OCI-LY7 (cell line): ENCODE results near the gene AGPAT2. TPM values are rescaled to one million over a fixed set of nuclear protein-coding genes. Genes with fewer than 3 reads are reported as not detected.

ENCODE experiments used
- BruUV-seq: library from RNA; stranded (reverse); fragments of 400-500 nt; replicated peaks from 2 replicates; lab custom pipeline; 2021; lab: Mats Ljungman, UMichigan
- CTCF ChIA-PET: fragments of 300-600 bp; sonication (Branson Sonifier 250); formaldehyde crosslinking; loops from one replicate; lab custom pipeline; 2022; ENCODE audit warnings: antibody characterized with exemption; ENCODE audit not compliant: unreplicated experiment; lab: Charles Lee
- POLR2A ChIA-PET: fragments of 300-600 bp; sonication (Branson Sonifier 250); formaldehyde crosslinking; loops from one replicate; lab custom pipeline; 2022; ENCODE audit warnings: antibody characterized with exemption; lab: Charles Lee
- DNase-seq: peaks from one replicate; pipeline ENCODE4 v3.0.0-alpha.2; 2015; ENCODE audit warnings: low spot score
- H2AFZ ChIP-seq: fragments of 200-600 bp; sonication (generic), shearing (Covaris generic); 2 replicates; pipeline ENCODE4 v1.6.1; 2014; ENCODE audit warnings: mild to moderate bottlenecking, antibody characterized with exemption, low read length, moderate library complexity
- H3K27ac ChIP-seq: fragments of 200-600 bp; sonication (generic); 2 replicates; pipeline ENCODE4 v1.5.1; 2014; ENCODE audit warnings: mixed run types, low read depth, mild to moderate bottlenecking, moderate library complexity, low read length, inconsistent platforms; ENCODE audit not compliant: poor library complexity, severe bottlenecking
- H3K36me3 ChIP-seq: fragments of 200-600 bp; sonication (generic); 2 replicates; pipeline ENCODE4 v1.6.1; 2014; ENCODE audit warnings: mild to moderate bottlenecking, antibody characterized with exemption, low read length, moderate library complexity, mixed read lengths; ENCODE audit not compliant: insufficient read depth
- H3K4me1 ChIP-seq: fragments of 200-600 bp; sonication (generic); 2 replicates; pipeline ENCODE4 v1.5.1; 2014; ENCODE audit warnings: mild to moderate bottlenecking, low read length; ENCODE audit not compliant: insufficient read depth, poor library complexity, severe bottlenecking
- H3K4me2 ChIP-seq: fragments of 200-600 bp; sonication (generic); 2 replicates; pipeline ENCODE4 v1.6.1; 2014; ENCODE audit warnings: mild to moderate bottlenecking, low read length
- H3K4me3 ChIP-seq: fragments of 200-600 bp; sonication (generic); 2 replicates; pipeline ENCODE4 v1.5.1; 2014; ENCODE audit warnings: mild to moderate bottlenecking, low read depth, low read length; ENCODE audit not compliant: poor library complexity, severe bottlenecking
- H3K79me2 ChIP-seq: fragments of 200-600 bp; sonication (generic); 2 replicates; pipeline ENCODE4 v1.6.1; 2016; ENCODE audit warnings: low read depth, mild to moderate bottlenecking, low read length, moderate library complexity, mixed read lengths; ENCODE audit not compliant: insufficient read depth
- H3K9me2 ChIP-seq: fragments of 200-600 bp; sonication (generic); 2 replicates; pipeline ENCODE4 v1.6.1; 2016; ENCODE audit warnings: mild to moderate bottlenecking, low read length, mixed read lengths; ENCODE audit not compliant: insufficient read depth
- H3K9me3 ChIP-seq: fragments of 200-600 bp; sonication (generic); 2 replicates; pipeline ENCODE4 v1.6.1; 2014; ENCODE audit warnings: mild to moderate bottlenecking, mixed run types, low read length, mixed read lengths
- H4K20me1 ChIP-seq: fragments of 200-600 bp; sonication (generic); 2 replicates; pipeline ENCODE4 v1.6.1; 2014; ENCODE audit warnings: mild to moderate bottlenecking, antibody characterized with exemption, low read length, moderate library complexity, mixed read lengths; ENCODE audit not compliant: insufficient read depth
- EZH2phosphoT487 ChIP-seq: fragments of 200-600 bp; sonication (generic); IDR thresholded peaks from 2 replicates; pipeline ENCODE4 v1.6.1; 2018; ENCODE audit warnings: low read depth, borderline replicate concordance, mild to moderate bottlenecking, mixed run types, antibody characterized with exemption, low read length, moderate library complexity, mixed read lengths
- intact Hi-C: fragments of 100-400 bp; cut with micrococcal nuclease; formaldehyde crosslinking; loops from one replicate; pipeline ENCODE4 v1.10.0; 2022; ENCODE audit not compliant: unreplicated experiment
- total RNA-seq, 2 experiments: library from RNA; depleted of rRNA in 1 of 2; stranded (reverse); fragments of >200 nt in 1 of 2; shearing (Covaris generic) in 1 of 2; gene quantifications; 2 replicates each; pipeline ENCODE4 v1.2.3, GENCODE V29; 2014 to 2022
- TF ChIP-seq, protein P1 (sequence below): fragments of 200-600 bp; sonication (generic); conservative IDR thresholded peaks from 2 replicates; pipeline ENCODE4 v1.5.1; 2014; ENCODE audit warnings: mild to moderate bottlenecking, antibody characterized with exemption, low read length, moderate library complexity, mixed read lengths

The AGPAT2 gene
- total RNA-seq, 2 experiments from 2014 or later = 18.3 to 20.8 TPM

- Histone ChIP-seq H2AFZ (no peak overlapping the region), H3K4me3 (no peak overlapping the region), H3K4me1 (no peaks in the 10 kb centered on the region), H3K9me3 (no peaks in the 10 kb centered on the region), H3K79me2 (no peaks in the 10 kb centered on the region), H3K36me3 (no peaks in the 10 kb centered on the region), H3K9me2 (no peaks in the 10 kb centered on the region), H4K20me1 (no peaks in the 10 kb centered on the region), H3K4me2 (no peak overlapping the region), H3K27ac (no peak overlapping the region)
- no peak for TF ChIP-seq EZH2phosphoT487
- TF ChIP-seq, protein P1, sequence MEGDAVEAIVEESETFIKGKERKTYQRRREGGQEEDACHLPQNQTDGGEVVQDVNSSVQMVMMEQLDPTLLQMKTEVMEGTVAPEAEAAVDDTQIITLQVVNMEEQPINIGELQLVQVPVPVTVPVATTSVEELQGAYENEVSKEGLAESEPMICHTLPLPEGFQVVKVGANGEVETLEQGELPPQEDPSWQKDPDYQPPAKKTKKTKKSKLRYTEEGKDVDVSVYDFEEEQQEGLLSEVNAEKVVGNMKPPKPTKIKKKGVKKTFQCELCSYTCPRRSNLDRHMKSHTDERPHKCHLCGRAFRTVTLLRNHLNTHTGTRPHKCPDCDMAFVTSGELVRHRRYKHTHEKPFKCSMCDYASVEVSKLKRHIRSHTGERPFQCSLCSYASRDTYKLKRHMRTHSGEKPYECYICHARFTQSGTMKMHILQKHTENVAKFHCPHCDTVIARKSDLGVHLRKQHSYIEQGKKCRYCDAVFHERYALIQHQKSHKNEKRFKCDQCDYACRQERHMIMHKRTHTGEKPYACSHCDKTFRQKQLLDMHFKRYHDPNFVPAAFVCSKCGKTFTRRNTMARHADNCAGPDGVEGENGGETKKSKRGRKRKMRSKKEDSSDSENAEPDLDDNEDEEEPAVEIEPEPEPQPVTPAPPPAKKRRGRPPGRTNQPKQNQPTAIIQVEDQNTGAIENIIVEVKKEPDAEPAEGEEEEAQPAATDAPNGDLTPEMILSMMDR = peak; percentile 85
- peak; percentile 77 for DNase-seq
- CTCF ChIA-PET = interaction anchor here (1.0 kb wide), 1 partner anchor 143 kb away, joined by 6 read pairs; no protein-coding TSS in a partner anchor
- BruUV-seq = no TSS peak
- POLR2A ChIA-PET = no interaction called here
- intact Hi-C loops = loop anchor here (1.0 kb wide), 1 partner anchor 143 kb away; no protein-coding TSS in a partner anchor
These were observed 55.9 kb downstream of the AGPAT2 start for GRCh38 chr9:136631038-136632000.

DNA sequence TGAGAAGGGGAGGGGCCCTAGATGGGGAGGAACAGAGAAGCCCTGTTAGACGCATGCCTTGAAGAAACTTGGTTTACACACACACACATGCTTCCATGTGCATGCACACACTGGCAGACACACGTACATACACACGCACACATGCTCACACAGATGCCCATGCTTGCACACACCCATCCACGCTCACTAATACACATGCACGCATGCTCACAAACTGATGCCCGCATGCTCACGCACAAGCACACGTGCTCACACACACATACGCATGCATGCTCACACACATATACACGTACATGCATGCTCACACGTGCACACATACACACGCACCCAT is 56.6 kb downstream of the AGPAT2 start:
- no peak overlapping the region for H3K27ac ChIP-seq
- ChIA-PET CTCF (no interaction called here), POLR2A (no interaction called here)
- no peak for DNase-seq
- BruUV-seq = no TSS peak
- intact Hi-C loops = no loop called here
- no peaks in the 10 kb centered on the region for H3K36me3 ChIP-seq
- TF ChIP-seq EZH2phosphoT487 = no peak
- TF ChIP-seq, protein P1 = no peak
- no peaks in the 10 kb centered on the region for H3K9me3 ChIP-seq
- no peaks in the 10 kb centered on the region for H3K4me1 ChIP-seq
- no peaks in the 10 kb centered on the region for H3K9me2 ChIP-seq
- no peak overlapping the region for H3K4me2 ChIP-seq
- no peaks in the 10 kb centered on the region for H4K20me1 ChIP-seq
- H3K79me2 ChIP-seq = no peaks in the 10 kb centered on the region
- no peak overlapping the region for H2AFZ ChIP-seq
- no peak overlapping the region for H3K4me3 ChIP-seq
